Thoracic aorta (tissue), 2 donors: ENCODE measurements around the gene MYH7. TPM values are rescaled to one million over a fixed set of nuclear protein-coding genes. Genes with fewer than 3 reads are reported as not detected.
"Not testable (repeated sequence)": the region's sequence is repeated elsewhere in the genome, so short reads cannot be mapped to it uniquely, and the experiment has no call there.

Experiments used
- ATAC-seq: fragments of 150-250 bp; one replicate; pipeline ENCODE4 v1.8.0; 2017; ENCODE audit warnings: low read depth; ENCODE audit not compliant: insufficient number of reproducible peaks, low FRiP score
- DNase-seq: peaks from one replicate; pipeline ENCODE4 v3.0.0-alpha.2; 2020; ENCODE audit warnings: low spot score
- H3K27ac ChIP-seq, 2 donors: fragments of 200-600 bp; sonication (generic); 1 replicate in 1 of 2; 2 replicates in 1 of 2; pipeline ENCODE4 v1.5.1; 2016; ENCODE audit warnings: mild to moderate bottlenecking in 2 of 2, moderate library complexity in 2 of 2
- H3K27me3 ChIP-seq: fragments of 200-600 bp; sonication (generic); replicated peaks from 2 replicates; pipeline ENCODE4 v1.6.0; 2016; ENCODE audit warnings: mild to moderate bottlenecking; ENCODE audit not compliant: insufficient read depth
- H3K36me3 ChIP-seq: fragments of 200-600 bp; sonication (generic); one replicate; pipeline ENCODE4 v1.5.1; 2016
- H3K4me1 ChIP-seq, 2 donors: fragments of 200-600 bp; sonication (generic); 1 replicate in 1 of 2; 2 replicates in 1 of 2; pipeline versions ENCODE4 v1.5.1 to v1.6.0; 2016; ENCODE audit warnings: low read depth in 2 of 2, mild to moderate bottlenecking in 1 of 2; ENCODE audit not compliant: control insufficient read depth in 1 of 2
- H3K4me3 ChIP-seq: fragments of 200-600 bp; sonication (generic); 2 replicates; pipeline ENCODE4 v1.5.1; 2016; ENCODE audit warnings: mild to moderate bottlenecking
- H3K9me3 ChIP-seq: fragments of 200-600 bp; sonication (generic); 2 replicates; pipeline ENCODE4 v1.5.1; 2016
- CTCF ChIP-seq: fragments of 200-600 bp; sonication (generic); IDR thresholded peaks from one replicate; pipeline ENCODE4 v1.5.1; 2019; ENCODE audit warnings: antibody characterized with exemption
- total RNA-seq, 2 donors: library from RNA; depleted of rRNA; stranded (reverse); fragments of >200 nt; gene quantifications; one replicate each; pipeline versions ENCODE4 v1.1.0 to v1.2.3, GENCODE V29; 2016

Gene MYH7
- total RNA-seq, 2 donors from 2014 or later: 0.81 TPM; not detected in 1

- H3K27me3 ChIP-seq: no peaks in the 10 kb centered on the region
- H3K27ac ChIP-seq: peak overlapping the region; percentile 58 to 89
- peaks cover 21% of the 10 kb centered on the region for H3K36me3 ChIP-seq
- peak overlapping the region; percentile 66 for H3K4me3 ChIP-seq
- no peaks in the 10 kb centered on the region for H3K9me3 ChIP-seq
- no peak for TF ChIP-seq CTCF
- ATAC-seq: no peak
- DNase-seq: no peak
- peaks cover 6 to 13% of the 10 kb centered on the region in 2 donors for H3K4me1 ChIP-seq
Observed at GRCh38 chr14:23468704-23469126, 33.3 kb upstream of the MYH7 start.

DNA sequence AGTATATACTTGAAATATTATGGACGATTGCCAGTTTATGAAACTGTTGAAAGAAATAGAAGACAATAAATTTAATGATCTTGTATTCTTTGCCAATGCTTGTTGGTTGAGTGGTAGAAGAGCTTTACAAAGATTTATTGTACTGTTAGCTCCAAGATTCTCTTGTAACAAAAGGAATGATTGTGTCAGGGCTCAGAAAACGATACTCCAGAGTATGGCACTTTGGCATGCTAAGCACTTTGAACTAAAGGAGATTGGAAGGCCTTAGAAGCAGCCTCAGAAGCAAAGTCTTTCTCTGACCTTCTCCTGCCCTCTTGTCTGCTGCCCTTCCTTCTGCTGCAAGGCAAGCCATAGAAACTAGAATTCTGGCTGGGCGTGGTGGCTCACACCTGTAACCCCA, 29.8 kb upstream of the MYH7 start:
- ATAC-seq: no peak
- H3K27me3 ChIP-seq: no peaks in the 10 kb centered on the region
- H3K27ac ChIP-seq: no peak overlapping the region
- DNase-seq: no peak
- H3K4me3 ChIP-seq: no peak overlapping the region
- H3K9me3 ChIP-seq: no peaks in the 10 kb centered on the region
- H3K36me3 ChIP-seq: no peaks in the 10 kb centered on the region
- no peak for TF ChIP-seq CTCF
- H3K4me1 ChIP-seq: peaks cover 4% of the 10 kb centered on the region in 2 donors

DNA sequence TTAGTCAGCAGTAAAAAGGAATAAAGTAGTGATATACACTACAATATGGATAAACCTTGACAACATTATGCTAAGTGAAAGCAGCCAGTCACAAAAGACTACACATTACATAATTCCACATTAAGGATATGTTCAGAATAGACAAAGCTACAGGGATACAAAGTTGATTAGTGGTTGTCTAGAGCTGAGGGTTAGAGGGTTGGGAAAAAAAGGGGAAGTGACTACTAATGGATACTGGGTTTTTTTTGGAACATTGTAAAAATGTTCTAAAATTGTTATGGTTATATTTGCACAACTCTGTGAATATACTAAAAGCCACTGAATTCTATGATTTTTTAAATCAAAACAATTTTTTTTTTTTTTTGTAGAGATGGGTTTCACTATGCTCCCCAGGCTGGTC, 29.2 kb upstream of the MYH7 start:
- Histone ChIP-seq H3K4me3 (no peak overlapping the region), H3K36me3 (no peaks in the 10 kb centered on the region), H3K27ac (no peak overlapping the region), H3K4me1 (no peaks in the 10 kb centered on the region), H3K27me3 (no peaks in the 10 kb centered on the region), H3K9me3 (no peaks in the 10 kb centered on the region)
- ATAC-seq (no peak), DNase-seq (no peak)
- TF ChIP-seq CTCF: no peak

- Histone ChIP-seq H3K27ac (no peak overlapping the region), H3K4me3 (no peak overlapping the region), H3K27me3 (no peaks in the 10 kb centered on the region), H3K36me3 (no peaks in the 10 kb centered on the region), H3K4me1 (no peaks in the 10 kb centered on the region), H3K9me3 (no peaks in the 10 kb centered on the region)
- no peak for ATAC-seq
- no peak for DNase-seq
- TF ChIP-seq CTCF: no peak
Observed at GRCh38 chr14:23460960-23461359, 25.5 kb upstream of the MYH7 start.

- Histone ChIP-seq H3K4me1 (no peaks in the 10 kb centered on the region), H3K27me3 (no peaks in the 10 kb centered on the region)
- no peak for ATAC-seq
Observed at GRCh38 chr14:23457587-23458445, 22.4 kb upstream of the MYH7 start.

DNA sequence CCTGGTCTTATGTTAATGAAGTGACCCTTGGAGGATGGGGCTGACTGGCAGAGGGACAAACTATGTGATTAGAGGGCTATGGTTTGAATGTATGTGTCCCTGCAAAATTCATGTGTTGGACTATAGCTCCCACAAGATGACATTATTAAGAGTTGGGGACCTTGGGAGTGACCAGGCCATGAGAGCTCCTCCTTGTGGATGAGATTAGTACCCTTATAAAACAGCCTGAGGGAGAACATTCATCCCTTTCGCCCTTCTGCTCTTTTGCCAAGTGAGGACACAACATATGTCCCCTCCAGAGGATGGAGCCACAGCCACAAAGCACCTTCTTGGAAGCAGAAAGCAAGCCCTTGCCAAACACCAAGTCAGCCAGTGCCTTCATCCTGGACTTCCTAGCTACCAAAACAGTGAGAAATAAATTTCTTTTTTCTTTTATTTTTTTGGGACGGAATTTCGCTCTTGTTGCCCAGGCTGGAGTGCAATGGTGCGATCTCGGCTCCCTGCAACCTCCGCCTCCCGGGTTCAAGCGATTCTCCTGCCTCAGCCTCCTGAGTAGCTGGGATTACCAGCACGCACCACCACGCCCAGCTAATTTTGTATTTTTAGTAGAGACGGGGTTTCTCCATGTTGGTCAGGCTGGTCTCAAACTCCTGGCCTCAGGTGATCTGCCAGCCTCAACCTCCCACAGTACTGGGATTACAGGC, 21.6 kb upstream of the MYH7 start:
- H3K27me3 ChIP-seq, H3K4me3 ChIP-seq, H3K9me3 ChIP-seq, H3K27ac ChIP-seq, H3K4me1 ChIP-seq, ATAC-seq, H3K36me3 ChIP-seq, DNase-seq: not testable (repeated sequence)

More at GRCh38 chr14:23457587-23458445, 22.4 kb upstream of the MYH7 start:
- no peak overlapping the region for H3K4me3 ChIP-seq
- H3K9me3 ChIP-seq: no peaks in the 10 kb centered on the region
- TF ChIP-seq CTCF: no peak
- no peak for DNase-seq
- H3K36me3 ChIP-seq: no peaks in the 10 kb centered on the region
- H3K27ac ChIP-seq: no peak overlapping the region
